Measurements from ENCODE around the gene ACY1. TPM values are rescaled to one million over a fixed set of nuclear protein-coding genes. Genes with fewer than 3 reads are reported as not detected.

Gene ACY1
- total and polyA plus RNA-seq, 10 of the 15 experiments (the other 5 are each of a cell fraction or from before 2014, with no cell fraction given) = 18.5 to 42.2 (median 27.8) TPM

- TF ChIP-seq MYB (IDR thresholded peaks at IDR 0.05; ENCODE audit: borderline replicate concordance, low read depth, low read length) = peak; percentile 35; the same call in 1 of the 2 replicates
- TF ChIP-seq NFYA (IDR thresholded peaks at IDR 0.05; ENCODE audit: borderline replicate concordance, low read depth, low read length) = peak; percentile 50; the same call in 1 of the 2 replicates
- no peak for TF ChIP-seq E2F4 (IDR thresholded peaks at IDR 0.05; ENCODE audit: low read depth, low read length)
- TF ChIP-seq GATAD2B (conservative IDR thresholded peaks at IDR 0.05; ENCODE audit: low read depth) = peak; percentile 45
- TF ChIP-seq MTA3 (IDR thresholded peaks at IDR 0.05; ENCODE audit: borderline replicate concordance, low read length) = no peak
- peak; percentile 83 for TF ChIP-seq NR2F1 (conservative IDR thresholded peaks at IDR 0.05)
- no peak for TF ChIP-seq ZNF274 (IDR thresholded peaks at IDR 0.05; ENCODE audit: insufficient read depth, insufficient read length)
- peak; percentile 64 for TF ChIP-seq FOS (IDR thresholded peaks at IDR 0.05; ENCODE audit: borderline replicate concordance, extremely low read depth, insufficient read length)
- TF ChIP-seq BCL11A (IDR thresholded peaks at IDR 0.05; ENCODE audit: low read depth, low read length) = no peak
- no peak for TF ChIP-seq STAT3 (IDR thresholded peaks at IDR 0.05; ENCODE audit: low read depth, low read length)
- TF ChIP-seq ZBED1 (IDR thresholded peaks at IDR 0.05; ENCODE audit: borderline replicate concordance) = no peak
- TF ChIP-seq DPF2 (IDR thresholded peaks at IDR 0.05) = peak; percentile 44
- peak; percentile 79 for TF ChIP-seq RAD51 (IDR thresholded peaks at IDR 0.05)
- no peak for TF ChIP-seq SUZ12 (IDR thresholded peaks at IDR 0.05; ENCODE audit: unreplicated experiment)
- TF ChIP-seq FOXM1 (IDR thresholded peaks at IDR 0.05; ENCODE audit: low read depth, low read length) = no peak
- no peak for TF ChIP-seq KLF5 (IDR thresholded peaks at IDR 0.05; ENCODE audit: partially characterized antibody)
- TF ChIP-seq SUPT20H (IDR thresholded peaks at IDR 0.05; ENCODE audit: borderline replicate concordance, control insufficient read depth, low read depth, low read length) = no peak
- peak; percentile 48 for TF ChIP-seq RELA (IDR thresholded peaks at IDR 0.05; ENCODE audit: borderline replicate concordance, partially characterized antibody)
- peak; percentile 80 for TF ChIP-seq ZNF207 (IDR thresholded peaks at IDR 0.05; ENCODE audit: borderline replicate concordance)
- TF ChIP-seq BMI1 (IDR thresholded peaks at IDR 0.05; ENCODE audit: borderline replicate concordance) = no peak
- TF ChIP-seq RB1 (IDR thresholded peaks at IDR 0.05; ENCODE audit: borderline replicate concordance) = peak; percentile 80; the same call in 1 of the 2 replicates
- no peak for TF ChIP-seq JUNB (IDR thresholded peaks at IDR 0.05)
- TF ChIP-seq ZNF24 (IDR thresholded peaks at IDR 0.05) = peak; percentile 12; the same call in 1 of the 2 replicates
- no peak for TF ChIP-seq SMAD1 (IDR thresholded peaks at IDR 0.05; ENCODE audit: low read depth, partially characterized antibody)
- no peak for TF ChIP-seq SKIL (IDR thresholded peaks at IDR 0.05; ENCODE audit: low read depth, poor library complexity, severe bottlenecking)
- peak; percentile 98 for TF ChIP-seq SP1 (IDR thresholded peaks at IDR 0.05; ENCODE audit: low read depth, low read length)
- TF ChIP-seq HDAC2 (IDR thresholded peaks at IDR 0.05) = no peak; the same call in 1 of the 2 replicates
- TF ChIP-seq WRNIP1 (IDR thresholded peaks at IDR 0.05; ENCODE audit: borderline replicate concordance, low read depth, low read length) = no peak
- peak; percentile 90 for TF ChIP-seq SMARCA5 (IDR thresholded peaks at IDR 0.05)
Observed at GRCh38 chr3:51941798-51942602, 41.3 kb upstream of the ACY1 start, which contains the start of the genes PARP3 and RRP9 (continued).

All from GM12878 (cell line).